HL-60/S4 treated with retinoic acid at 250 ng/mL for 4 days and 3 days (cell line): ENCODE results near the gene FCHSD1.

Experiments
- in situ Hi-C: fragments of 300-500 bp; cut with MboI; formaldehyde crosslinking; loops from 2 replicates; pipeline ENCODE4 v1.7.0; 2022; ENCODE audit warnings: low sequenced_read_pairs

The FCHSD1 gene

DNA sequence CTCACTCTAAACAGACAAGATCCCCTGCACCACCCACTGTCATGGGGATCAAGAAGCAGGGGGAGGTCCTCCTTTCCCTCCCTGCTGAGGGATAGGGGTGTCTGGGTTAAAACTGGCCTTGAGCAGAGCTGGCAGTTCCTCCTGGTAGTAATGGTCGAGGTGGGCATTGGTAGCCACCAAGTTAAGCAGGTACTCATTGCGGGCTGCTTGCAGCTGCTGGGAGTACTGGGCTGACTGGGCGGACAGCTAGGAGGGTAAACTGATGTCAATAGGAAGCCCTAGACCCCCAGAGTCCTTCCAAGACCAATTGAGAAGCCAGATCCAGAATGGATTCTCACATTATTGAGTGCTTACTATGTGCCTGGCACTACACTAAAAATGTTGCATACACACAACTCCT lies 3.4 kb downstream of the FCHSD1 start:
- in situ Hi-C loops: no loop called here

DNA sequence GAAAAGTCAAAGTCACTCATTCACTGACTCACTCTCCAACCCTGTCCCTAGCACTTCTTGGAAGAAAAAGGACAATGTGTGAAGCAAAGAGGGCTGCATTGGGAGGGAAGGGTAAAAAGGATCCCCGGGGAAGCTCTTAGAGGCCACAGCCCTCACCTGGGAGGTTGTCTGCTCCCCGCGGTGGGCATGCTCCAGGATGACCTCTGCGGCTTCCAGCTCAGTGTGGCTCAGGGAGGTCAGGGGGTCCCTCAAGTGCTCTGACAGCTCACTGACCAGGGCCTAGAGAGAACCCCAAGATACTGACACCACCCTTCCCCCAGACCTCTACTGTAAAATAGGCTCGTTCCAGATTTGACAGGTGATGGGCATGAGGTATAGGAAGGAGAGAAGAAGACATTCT lies 4.0 kb downstream of the FCHSD1 start:
- in situ Hi-C loops: no loop called here

DNA sequence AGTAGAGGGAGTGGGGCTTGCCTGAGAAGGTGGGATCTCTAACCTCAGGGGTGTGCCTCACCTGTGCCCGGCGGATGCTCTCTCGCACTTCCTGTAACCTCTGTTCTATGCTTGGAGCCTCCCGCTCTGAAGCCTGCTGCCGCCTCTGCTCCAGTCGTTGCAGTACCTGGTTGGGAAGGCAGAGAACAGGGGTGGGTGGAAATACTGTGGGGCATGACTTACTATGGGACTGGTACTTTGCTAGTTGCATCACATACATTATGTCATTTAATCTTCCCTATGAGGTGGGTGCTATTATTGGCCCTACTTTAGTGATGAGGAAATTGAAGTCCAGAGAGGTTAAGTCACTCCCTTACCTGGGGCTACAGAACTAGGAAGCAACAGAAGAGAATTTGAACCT lies 5.2 kb downstream of the FCHSD1 start:
- in situ Hi-C loops: no loop called here

DNA sequence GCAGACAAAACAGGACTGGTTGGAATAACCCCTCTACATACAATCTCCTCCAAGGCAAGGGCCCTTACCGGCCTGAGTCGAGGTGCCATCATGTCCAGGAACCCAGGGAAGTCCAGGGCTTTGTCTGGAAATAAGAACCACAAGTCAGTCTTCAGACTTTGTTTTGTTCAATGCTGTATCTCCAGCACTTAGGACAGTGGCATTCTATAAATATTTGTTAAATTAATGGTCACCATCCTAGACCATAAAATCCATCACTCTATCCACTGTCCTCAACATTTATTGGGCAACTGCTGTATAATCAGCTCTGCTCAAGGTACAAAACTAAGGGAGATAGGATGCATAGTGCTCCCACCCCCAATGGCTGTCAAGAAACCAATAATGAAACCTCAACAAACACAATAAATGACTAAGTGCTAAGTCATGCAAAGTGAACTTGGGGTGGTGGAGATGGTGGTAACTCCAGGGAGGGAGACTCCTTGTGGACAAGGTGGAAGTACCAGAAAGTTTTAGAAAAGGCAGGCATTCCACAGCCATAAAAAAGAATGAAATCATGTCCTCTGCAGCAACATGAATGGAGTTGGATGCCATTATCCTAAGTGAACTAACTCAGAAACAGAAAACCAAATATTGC lies 9.5 kb downstream of the FCHSD1 start:
- in situ Hi-C loops: no loop called here

DNA sequence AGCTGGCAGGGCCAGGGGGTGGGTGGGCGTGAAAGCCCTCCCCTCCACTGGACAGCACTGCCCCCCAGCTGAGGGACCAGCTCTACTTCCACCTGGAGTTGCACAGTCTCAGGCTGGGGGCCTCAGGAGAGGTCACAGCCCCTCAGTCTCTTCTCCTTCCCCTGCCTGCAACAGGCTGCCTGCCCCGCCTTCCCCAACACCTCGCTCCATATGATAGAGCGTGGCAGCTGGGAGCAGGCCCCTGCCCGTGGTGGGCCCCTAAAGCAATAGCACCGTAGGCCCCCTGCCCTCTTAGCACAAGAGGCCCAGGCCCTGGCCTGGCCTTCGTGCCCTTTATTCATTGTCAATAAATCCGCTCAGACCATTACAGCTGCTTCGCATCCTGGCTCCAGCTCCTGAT lies 10.5 kb downstream of the FCHSD1 start:
- in situ Hi-C loops: no loop called here

DNA sequence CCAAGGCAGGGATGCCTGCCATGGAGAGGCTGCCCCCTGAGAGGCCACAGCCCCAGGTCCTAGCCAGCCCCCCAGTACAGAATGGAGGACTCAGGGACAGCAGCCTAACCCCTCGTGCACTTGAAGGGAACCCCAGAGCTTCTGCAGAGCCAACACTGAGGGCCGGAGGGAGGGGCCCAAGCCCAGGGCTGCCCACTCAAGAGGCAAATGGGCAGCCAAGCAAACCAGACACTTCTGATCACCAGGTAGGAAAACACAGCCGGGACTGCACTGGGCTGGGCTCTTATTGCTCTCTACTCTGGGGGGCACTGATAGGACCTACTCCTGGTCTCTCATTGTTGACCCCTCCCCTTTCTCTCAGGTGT lies 11.2 kb downstream of the FCHSD1 start:
- in situ Hi-C loops: no loop called here

DNA sequence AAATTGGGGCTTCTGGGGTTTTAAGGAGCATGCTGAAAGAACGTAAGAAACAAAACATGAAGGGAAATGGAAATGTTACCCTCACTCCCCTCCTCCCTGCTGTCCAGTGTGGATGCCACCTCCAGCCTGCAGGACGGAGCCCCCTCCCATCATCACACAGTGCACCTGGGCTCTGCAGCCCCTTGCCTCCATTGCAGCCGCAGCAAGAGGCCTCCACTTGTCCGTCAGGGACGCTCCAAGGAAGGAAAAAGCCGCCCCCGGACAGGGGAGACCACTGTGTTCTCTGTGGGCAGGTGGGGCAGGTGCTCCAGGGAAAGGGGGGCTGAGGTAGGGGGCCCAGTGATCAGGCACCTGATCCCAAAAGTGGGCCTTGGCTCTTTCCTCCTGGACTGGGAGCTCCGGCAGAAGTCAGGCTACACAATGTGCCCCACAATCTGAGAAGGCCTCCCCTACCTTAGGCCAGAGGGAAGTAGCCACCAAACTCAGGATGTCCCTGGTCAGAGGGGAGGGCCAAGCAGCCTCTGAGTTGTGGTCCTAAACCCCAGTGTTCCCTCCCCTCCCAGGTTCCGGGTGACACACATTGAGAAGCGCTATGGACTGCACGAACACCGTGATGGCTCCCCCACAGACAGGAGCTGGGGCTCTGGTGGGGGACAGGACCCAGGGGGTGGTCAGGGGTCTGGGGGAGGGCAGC lies 11.7 kb downstream of the FCHSD1 start:
- in situ Hi-C loops: no loop called here

DNA sequence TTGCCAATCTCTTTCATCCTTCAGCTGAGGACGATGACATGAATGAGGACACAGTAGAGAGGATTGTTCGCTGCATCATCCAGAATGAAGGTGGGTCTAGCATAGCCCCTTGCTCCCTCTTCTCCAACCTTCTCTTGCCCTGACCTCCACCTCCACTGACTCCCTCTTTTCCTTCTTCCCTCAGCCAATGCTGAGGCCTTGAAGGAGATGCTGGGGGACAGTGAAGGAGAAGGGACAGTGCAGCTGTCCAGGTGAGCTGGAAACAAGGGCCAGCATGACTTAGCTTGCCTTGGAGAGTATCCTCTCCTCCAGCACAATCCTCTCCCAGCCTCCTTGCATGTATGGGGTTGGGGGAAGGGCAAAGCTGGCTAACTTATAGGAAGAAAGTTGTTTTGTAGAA lies 12.4 kb downstream of the FCHSD1 start:
- in situ Hi-C loops: no loop called here

DNA sequence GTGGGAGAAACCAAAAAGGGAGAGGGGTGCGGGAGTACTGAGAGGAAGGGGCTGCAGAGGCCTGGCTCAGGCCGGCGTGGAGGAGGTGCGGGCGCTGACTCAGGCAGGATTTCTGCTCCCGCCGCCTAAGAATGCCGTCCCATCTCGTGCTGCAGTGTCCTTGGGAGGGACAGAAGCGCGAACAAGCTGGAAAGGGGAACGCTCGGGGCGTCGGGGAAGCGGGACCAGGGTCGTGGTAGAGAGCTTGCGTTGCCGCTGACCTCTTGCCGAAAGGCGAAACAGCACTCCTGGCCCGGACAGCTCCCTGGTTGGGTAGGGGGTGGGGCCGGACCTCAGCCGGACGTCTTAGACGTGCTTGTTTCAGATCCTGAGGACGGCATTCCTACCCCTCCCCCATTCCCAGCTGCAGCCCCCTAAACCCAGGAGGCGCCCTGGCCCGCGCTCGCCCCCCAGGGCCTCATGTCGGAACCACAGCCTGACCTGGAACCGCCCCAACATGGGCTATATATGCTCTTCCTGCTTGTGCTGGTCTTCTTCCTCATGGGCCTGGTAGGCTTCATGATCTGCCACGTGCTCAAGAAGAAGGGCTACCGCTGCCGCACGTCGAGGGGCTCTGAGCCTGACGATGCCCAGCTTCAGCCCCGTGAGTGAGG lies 13.3 kb downstream of the FCHSD1 start:
- in situ Hi-C loops: no loop called here

DNA sequence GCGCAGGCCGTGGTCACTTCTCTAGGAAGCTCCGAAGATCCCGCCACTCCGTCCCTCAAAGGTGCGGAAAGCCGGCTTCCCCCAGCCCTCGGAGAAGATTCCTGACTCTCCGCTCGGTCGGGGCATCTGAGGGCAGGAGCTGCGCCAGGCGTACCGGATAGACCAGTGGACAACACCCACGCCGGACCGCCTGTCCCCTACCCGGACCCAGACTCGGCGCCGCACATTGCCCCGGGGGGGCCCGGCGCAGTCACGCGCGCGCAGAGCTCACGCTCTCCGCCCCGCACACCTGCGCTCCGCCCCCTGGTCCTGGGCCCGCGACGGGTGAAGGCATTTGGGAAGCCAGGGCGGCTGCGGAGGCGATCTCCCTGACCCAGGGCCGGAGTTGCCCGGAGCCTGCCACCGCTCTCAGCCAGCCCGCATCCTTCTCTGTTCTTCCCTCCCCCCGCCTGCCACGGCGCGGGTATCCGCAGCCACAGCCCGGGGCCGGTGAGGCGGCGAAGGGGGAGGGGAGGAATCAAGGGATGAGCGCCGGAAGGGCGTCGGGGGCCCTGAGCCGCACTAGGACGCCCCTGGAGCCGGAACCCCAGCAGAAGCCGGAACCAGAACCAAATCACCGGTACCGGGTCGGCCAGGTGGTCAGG lies 14.0 kb downstream of the FCHSD1 start:
- in situ Hi-C loops: no loop called here

DNA sequence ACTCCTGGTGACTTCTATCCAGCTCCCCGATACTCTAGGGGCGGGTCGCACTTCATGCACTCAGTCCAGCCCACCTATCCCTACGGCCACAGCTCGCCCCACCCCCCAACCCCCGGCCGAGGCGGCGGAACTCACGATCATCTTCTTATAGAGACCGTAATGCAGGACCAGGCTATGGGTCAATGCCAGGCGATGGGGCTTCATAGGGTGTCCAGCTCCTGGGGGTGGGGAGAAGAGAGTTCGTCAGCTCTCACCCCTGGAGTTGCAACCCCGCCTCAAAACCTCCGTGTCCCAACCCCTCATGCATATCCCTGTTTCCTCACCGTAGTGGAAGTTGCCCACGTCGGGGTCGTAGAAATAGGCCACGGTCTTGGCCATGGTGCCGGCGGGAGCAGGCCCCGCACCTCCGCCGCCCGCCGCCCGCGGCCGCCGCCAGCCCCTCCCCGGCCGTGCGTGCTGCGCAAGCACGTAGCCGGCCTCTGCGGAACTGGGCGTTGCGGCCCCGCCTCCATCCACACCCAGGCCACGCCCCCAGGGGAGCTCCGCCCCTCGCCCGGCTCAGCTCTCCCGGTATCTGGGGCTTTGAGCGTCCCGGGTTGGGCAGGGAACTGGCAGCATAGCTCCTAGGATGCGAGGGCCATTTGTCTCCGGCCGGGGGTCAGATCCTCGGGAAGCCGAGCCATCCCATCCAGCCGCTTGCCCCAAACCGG lies 14.7 kb downstream of the FCHSD1 start, which contains the start of the genes HDAC3 and RELL2:
Gene HDAC3 (minus strand): TSS at position 437 of the 710 bp plus-strand sequence. CDS start 59 bp downstream, at position 378.
Gene RELL2 (plus strand): TSS at position 585 of the 710 bp plus-strand sequence. CDS start 1,229 bp downstream, outside the sequence.
- in situ Hi-C loops: no loop called here

DNA sequence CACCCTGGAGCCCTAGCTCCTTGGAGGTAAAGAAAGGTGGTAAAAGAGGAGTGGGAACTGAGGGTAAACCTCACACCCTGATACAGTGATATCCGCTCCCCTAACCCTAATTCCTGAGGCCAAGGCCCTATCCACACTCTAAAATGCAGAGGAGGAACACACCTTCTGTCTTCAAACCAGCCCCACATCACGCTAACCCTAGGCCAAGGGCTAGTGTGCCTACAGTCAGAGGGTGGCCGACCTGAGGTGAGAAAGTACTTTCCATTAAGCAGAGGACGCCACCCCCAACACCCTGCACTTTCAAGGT lies 15.2 kb downstream of the FCHSD1 start:
- in situ Hi-C loops: no loop called here

DNA sequence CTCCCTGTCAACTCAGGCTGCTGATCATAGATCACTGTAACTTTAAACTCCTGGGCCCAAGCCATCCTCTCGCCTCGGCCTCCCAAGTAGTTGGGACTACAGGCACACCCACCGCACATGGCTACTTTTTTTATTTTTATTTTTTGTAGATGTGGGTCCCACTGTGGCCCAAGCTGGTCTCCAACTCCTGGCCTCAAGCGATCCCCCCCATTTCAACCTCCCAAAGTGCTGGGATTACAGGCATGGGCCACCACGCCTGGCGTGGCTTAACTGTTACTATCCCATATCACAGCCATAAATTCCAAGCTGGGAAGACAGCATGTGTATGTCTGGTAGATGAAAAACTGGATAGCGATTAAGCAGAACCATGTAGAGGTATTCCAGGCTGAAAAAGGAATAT lies 15.6 kb downstream of the FCHSD1 start:
- in situ Hi-C loops: no loop called here

DNA sequence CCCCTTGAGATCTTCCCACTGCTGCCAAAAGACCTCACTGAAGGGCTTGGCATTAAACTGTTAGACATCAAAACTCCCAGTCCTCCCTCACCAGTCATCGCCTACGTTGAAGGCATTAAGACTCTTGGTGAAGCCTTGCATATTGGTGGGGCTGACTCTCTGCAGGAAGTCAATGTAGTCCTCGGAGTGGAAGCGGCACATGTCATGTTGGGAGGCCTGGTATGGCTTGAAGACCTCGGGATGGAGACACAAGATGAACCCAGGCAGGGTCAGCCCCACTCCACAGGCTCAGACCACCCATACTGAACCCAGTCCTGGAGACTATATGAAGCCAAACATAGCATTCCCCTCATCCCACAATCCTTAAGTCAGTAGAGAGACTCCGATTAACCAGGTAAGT lies 16.5 kb downstream of the FCHSD1 start:
- in situ Hi-C loops: no loop called here

DNA sequence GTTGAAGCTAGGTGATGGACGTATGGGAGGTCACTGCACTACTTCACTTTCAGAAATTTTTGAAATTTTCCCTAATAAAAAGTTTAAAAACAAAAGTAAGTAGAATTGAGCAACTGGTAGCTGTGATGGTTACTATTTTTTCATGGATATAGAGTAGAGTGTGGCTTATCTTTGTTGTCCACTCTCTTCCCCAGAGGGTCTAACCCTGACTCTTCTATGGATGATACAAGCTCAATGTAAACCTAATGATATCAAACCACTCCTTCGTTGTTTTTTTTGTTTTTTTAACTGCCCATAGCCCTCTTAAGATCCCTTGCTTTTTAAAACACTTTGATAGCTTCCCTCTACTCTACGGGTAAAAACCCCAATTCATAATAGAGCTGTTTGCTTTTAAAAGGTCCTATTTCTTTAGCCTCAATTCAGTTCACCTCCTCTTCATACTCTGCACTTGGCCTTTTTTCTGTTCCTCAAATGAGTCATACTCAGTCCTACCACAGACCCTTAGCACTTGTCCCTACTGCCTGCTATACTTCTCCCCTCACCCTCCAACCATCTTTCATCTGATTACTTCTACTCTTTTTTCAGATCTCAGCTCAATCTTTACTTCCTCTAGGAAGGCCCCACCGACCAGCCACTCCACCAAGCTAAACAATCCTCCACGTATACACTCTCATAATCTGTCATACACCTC lies 17.2 kb downstream of the FCHSD1 start:
- in situ Hi-C loops: no loop called here

DNA sequence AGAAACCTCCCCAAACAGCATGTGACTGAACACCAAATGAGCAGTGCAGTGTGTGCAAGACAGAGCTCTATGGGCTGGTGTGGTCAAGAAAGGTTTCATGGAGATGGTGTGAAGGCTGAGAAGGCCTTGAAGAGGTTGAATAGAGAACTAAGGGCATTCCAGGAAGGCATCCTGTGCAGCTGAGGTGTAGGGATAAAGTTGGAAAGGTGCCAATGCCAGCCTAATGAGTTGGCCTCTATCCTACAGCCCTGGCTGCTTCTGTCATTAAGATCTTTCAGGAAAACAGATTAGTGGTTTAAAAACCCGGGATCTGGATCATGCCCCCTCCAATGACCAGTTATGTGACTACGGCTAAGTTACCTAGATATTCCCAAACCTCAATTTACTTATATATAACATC lies 18.6 kb downstream of the FCHSD1 start:
- in situ Hi-C loops: no loop called here

DNA sequence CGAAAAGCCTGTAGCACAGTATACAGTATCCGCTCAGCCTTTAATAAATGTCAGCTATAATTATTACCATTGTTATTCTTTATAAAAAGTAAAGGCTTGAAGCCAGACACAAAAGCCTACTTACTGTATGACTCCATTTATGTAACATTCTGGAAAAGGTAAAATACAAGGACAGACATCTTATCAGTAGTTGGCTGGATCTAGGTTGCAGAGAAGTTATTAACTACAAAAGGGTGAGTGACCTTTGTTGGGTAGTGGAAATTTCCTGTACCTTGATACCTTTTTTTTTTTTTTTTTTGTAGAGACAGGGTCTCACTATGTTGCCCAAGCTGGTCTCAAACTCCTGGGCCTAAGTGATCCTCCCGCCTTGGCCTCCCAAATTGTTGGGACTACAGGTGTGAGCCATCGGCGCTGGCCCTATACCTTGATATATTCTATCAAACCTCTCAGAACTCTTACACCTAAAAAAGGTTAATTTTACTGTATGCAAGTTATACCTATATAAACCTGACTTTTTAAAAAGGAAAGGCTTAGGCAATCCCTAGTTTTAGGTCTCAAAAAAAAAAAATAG lies 20.6 kb downstream of the FCHSD1 start:
- in situ Hi-C loops: no loop called here

DNA sequence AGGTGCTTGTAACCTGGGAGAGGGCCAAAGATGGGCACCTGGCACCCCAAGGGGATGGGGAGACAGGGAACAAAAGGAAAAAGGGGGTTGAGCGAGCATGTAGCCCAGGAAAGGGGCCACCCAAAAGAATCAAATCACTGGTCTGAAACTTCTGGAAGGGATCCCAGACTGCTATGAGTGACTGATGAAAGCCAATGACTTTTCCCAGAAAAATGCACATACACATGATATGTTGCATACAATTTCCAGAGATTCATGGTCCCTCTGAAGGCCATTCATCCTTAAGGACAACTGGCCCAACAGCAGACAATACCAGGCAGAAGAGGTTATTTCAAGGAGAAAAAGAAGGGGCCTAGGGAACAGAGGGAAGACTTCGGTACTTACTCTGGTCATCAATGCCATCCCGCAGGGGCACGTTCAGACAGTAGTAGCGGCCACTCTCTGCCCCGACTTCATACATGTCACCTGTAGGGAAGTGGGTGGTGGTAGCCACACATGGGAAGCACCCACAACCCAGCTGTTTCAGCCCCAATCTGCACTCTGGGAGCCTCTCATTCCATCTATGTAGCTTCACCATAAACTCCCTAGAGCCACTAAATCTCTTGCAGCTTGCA lies 22.9 kb downstream of the FCHSD1 start:
- in situ Hi-C loops: no loop called here

DNA sequence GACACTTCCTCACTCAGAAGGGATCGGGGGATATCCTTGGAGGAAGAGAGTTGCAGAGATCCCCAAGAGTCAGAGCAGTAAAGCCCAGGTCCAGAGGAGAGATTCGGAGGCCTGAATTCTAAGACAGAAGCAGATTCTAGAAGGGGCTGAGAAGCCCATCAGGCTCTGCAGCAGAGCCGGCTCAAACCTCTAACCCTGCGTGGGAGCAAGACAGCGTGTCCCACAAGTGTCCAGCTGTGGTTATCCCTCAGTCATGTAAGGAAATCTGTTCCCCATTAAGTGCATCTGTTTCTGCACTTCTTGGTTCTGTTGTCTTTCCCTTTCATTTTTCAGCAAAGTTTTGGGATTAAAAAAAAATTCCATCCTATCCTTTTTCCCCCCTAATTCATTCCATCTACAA lies 27.6 kb downstream of the FCHSD1 start:
- in situ Hi-C loops: no loop called here

DNA sequence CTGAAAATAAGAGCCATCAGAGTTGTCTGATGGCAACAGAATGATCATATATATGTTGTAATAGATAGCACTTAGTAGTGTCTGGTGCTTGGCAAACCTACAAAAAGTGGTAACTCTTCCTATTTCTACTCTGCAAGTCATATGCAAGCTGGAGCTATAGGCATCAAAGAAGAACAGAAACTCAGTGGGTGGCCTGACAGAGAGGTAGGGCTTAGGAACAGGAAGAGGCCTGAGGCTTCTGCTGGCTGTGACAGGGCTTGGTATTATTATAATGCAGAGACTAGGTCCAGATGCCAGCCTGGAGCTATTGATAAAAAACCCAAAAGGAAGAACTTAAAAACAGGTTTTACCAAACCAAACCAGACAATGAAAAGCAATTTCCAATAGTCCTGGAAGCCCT lies 28.0 kb downstream of the FCHSD1 start:
- in situ Hi-C loops: no loop called here
